GM18858 (cell line): ENCODE data around the gene BCCIP.

Experiments
- ATAC-seq: cut with Tn5 transposase; IDR thresholded peaks from one replicate; pipeline ENCODE4 v1.9.1; 2021; ENCODE audit not compliant: unreplicated experiment

BCCIP gene

DNA sequence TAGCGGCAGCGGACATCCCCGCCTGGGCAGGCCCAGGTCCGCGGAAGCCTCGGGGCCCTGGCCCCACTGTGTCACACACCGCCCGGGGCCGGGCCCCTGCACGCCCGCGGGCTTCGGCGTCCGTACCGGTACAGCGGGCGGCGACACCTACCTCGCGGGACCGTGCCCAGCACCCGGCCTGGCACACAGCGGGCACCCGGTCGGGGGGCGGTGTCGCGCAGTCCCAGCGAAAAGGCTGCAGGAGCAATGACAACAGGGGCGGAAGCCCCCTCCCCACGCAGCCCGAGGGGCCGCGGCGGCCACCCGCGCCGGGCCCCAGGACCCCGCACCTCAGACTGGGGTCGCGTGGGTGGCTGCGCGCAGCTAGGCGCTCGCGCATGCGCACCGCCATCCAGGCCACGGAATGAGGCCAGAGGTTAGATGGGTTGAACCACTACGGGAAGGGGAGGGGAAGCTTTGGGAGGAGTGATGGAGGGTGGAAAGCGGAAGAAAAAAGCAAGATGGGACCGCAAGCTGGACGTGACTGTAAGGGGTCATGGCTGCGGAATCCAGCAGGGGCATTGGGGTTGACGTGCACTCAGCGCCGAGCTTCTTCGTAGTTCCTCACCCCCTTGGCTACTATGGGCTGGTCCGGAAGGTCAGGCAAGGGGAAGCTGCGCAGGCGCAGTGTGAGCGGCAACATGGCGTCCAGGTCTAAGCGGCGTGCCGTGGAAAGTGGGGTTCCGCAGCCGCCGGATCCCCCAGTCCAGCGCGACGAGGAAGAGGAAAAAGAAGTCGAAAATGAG is at the start of gene BCCIP, which contains the start of gene UROS:
Gene BCCIP, plus strand, starts transcription at position 669 of the 785 bp plus-strand sequence. Its CDS starts 12 bp downstream, at position 681.
Gene UROS, minus strand, starts transcription at position 381 of the 785 bp plus-strand sequence. CDS start 6,759 bp downstream, outside the sequence.
- ATAC-seq: peak; percentile 70

DNA sequence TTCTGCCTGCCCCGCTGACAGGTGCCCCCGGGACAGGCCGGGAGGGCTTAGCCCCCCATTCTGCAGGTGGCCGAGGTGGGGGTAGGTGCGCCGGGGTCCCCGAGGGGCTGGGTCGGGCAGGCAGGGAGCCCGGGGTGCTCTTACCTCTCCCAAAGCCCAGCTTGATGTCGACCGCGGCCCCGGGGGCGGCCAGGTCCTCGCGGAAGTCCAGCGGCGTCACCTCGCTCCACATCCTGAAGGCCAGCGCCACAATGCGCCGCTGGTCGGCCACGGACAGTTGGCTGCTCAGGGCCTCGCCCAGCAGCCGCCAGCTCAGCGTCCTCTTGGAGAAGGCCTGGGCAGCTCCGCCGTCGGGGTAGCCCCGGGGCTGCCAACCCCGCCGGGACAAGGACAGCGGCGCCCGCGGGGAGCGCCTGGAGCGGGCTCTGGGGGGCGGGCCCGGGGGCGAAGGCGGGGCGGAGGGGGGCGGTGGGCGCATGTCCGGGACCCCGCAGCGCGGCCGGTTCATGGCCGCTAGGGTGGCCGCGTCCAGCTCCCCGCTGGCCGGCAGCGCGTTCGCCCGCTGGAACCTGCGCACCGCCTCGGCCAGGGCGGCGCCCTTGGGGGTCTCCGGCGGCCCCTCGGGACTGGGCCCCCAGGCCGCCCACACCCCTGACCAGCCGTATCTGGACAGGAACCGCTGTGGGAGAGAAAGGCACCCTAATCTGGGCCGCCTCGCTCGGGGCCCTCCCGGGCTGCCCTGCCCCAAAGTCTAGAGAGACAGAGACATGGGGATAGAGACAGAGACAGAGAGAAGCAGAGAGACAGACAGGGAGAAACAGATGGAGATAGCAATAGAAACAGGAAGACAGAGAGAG is 49.4 kb upstream of the BCCIP start:
- no peak for ATAC-seq

DNA sequence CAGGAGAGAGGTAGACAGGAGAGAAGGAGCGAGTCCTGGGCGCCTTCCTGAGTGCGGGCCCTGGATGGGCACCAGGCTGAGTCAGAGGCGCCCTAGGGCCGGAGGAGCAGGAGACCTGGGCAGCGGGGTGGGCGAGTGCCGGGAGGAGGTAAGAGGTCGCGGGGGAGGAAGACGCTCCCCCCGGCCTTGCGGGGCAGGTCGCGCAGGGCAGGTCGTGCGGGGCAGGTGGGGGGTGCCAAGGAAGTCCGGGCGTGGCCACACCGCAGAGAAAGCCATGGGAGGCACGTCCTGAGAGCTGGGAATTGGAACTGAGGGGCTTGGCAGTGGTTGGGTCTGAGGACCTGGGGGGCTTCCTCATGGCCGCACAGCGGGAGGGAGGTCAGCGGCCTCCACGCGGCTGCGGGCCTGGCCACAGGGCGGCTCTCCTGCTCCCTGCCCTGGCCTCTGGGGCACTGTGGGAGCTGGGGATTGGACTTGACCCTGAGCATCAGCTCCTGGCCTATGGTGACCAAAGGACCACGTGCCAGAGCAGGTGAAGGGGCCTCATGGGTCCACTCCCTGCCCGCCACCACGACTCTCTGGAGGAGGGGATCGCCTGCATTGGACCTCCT is 48.7 kb upstream of the BCCIP start:
- no peak for ATAC-seq

DNA sequence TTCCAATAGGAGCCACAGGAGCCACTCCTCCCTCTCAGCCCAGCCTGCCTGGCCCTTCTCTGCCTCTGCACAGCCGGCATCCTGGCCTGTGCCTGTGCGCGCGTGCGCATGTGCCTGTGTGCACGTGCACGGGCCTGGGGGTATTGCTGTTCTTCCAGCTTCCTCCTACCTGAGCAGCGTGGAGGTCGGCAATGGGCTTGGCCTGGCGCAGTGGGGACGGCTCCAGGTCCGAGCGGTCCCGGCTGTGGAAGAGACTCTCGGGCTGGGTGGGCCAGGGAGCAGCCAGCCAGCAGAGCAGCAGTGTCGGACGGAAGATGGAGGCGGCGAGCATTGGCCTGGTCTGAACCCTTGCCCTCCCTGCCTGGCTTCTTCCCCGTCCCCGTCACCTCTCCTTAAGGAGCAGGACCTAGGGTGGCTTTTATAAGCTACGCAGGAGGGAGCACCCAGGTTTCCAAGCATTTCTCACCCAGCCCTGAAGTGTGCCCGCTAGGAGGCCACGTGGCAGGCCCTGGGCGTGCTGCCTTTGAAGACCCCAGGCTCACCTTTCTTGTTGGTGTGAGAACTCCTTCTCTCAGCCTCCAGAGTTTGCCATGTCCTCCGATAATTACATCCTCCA is 47.7 kb upstream of the BCCIP start, which contains the start of gene MMP21:
Gene MMP21, minus strand, starts transcription at position 331 of the 616 bp plus-strand sequence. Its CDS starts 0 bp downstream, at position 331.
- ATAC-seq: no peak

DNA sequence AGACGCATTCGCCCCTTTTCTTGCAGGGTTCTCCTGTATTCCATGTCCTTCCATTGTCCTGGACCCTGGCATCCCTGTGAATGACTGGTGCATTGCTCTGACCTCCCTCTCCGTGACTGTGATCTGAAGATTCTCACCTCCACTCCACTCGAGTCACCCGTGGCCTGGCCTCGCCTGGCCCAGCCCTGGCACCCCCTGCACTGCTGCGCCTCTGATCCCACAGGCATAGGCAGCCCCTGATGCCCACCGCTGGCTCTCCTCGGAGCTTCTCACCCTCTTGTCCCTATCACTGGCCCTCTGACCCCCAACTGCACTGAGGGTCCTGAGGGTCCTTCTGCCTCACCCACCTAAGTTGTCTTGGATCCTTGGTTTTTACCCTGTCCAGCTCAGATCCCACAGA is 45.5 kb upstream of the BCCIP start:
- ATAC-seq: no peak

DNA sequence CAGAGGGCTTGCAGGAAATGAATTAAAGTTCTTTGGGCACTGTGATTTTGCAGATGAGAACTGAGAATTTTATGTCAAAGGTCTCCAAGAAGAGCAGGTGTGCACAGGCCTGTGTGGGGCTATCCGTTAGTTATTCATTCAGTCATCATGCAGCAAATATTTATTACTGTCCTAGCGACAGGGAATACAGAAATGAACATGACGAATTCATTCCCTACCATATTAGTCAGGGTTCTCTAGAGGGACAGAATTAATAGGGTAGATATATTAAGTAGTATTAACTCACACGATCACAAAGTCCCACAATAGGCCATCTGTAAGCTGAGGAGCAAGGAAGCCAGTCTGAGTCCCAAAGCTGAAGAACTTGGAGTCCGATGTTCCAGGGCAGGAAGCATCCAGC is 44.8 kb upstream of the BCCIP start:
- no peak for ATAC-seq

DNA sequence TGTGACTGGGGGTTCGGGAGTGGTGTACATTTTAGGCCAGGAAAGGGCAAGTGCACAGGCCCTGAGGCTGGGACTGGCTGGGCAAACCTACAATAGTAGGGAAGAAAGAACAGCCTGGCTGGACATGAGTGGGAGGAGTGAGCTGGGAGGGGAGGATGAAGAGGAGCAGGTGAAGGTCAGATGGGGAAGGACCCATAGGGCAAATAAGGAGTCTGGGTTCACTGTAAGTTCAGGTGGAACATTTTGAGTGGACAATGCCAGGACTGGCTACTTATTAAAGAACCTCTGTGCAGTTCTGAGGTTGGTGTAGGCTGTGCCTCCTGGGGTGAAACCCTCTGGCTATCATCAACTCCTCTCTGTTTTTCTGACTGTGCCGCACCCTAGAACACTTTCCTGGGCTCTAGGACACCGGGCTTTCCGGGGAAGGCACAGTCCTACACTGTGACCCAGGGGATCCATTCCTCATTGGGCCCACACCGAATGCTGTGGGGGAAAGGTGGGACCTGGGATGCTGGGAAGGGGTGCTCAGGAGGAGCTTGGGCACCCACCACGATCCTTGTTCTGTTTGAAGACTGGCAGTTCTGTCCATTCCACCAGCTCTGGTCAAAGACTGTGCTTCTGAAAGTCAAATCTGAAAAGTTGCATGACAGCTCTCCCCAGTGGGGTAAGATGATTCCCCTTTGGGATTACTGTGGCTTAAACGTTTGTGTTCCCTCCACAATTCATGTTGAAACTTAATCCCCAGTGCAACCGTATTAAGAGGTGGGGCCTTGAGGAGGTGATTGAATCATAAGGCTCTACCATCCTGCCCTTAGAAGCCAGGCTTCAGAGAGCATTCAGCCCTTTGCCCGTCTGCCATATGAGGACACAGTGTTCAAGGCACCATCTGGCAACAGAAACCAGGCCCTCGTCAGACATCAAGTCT is 43.7 kb upstream of the BCCIP start:
- ATAC-seq: no peak

DNA sequence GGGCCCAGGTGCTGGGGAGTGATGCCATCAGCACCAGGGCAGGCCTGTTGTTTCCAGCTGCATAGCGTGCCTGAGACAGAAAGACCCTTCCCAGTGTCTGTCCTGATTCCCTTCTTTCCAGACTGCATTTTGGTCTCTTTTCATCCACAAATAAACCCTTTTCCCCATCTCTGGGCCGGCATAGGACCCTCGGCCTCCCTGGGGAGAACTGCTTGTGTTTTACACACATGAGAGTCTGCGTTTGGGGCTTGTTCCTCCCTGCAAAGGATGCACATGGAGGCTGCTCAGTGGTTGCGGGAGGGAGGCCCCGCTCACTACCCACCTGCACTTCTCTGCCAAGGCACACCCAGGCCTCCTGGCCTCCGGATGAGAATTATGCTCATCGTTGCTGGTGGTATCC is 42.0 kb upstream of the BCCIP start:
- ATAC-seq: no peak

DNA sequence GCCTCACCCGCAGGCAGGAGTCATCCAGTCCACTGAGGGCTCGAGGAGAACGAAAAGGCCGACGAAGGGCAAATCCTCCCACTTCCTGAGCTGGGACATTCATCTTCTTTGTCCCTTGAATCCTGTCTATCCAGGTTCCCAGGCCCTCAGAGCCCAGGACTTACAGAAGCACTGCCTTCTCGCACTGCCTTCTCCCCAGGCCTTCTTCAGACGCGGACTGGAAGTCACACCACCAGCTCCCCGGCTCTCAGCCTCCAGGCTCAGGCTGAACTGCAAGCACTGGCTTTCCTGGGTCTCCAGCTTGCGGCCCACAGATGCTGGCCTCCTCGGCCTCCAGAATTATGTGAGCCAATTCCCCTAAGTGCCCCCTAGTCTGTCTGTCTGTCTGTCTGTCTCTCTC is 41.3 kb upstream of the BCCIP start:
- ATAC-seq: no peak

DNA sequence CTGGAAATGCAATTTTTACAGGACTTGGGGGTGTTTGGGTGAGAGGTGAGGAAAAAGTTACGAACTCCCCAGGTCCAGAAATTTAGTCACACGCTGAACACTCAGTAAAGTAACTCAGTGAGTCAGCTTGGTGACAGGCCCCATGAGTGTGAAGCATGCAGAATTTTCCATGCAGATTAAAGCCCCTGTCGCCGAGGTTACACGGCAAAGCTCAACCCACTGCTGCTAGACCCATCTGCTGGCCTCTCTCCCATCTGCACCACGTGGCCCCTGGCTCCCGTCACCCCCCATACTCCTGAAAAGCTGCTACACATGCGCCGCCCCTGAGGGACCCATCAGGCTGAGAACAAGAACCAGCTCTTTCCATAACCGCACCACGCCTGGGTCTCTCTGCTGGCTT is 40.7 kb upstream of the BCCIP start:
- ATAC-seq: no peak

DNA sequence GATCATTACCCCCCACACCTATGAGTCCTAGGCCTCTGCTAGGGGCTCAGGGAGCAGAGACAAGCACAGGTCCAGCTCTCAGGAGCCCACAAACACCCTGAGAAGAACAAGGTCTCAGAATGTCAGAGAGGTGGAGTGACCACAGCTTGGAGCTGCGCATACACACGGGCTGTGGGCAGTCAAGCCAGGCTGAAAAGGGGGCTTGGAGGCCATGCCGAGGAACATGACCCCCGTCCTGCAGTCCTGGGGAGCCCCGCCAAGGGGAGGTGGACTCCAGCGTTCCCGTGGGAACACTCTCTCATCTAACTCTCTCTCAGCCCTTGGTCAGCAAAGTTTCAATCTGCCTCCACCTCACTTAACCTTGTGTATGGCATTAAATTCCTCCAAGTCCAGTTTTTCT is 39.9 kb upstream of the BCCIP start:
- no peak for ATAC-seq

DNA sequence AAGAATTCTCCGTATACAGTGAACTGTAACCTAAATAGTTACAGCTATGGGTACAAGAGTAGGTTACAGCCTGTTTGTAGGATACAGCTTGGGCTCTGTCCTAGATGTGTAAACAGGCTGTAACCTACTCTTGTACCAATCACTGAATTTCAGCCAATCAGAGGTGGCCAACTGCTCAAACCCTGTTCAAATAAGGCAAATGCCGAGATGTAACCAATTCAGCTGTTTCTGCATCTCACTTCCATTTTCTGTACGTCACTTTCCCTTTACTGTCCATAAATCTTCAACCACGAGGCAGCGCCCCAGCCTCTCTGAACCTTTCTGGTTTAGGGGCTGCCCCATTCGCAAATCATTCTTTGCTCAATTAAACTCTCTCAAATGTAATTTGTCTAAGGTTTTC is 39.4 kb upstream of the BCCIP start:
- peak; percentile 70 for ATAC-seq

DNA sequence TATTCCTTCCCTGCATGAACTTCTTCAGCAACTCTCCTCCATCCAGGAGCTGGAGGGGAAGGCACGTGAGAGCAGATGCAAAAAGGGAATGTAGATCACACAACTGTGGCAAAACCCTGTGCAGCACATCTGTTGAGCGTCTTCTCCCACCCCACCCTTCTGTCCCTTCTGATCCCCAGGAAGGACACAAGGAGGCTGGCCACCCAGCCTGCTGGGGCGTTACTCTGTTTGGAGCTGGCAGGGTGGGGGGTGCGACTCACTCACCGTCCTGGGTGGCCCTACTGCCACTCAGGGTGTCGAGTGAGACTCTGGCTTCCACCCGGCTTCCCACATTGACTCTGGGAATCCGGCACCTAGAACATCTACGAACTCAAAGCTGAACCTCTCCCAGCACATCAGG is 37.6 kb upstream of the BCCIP start:
- ATAC-seq: no peak

DNA sequence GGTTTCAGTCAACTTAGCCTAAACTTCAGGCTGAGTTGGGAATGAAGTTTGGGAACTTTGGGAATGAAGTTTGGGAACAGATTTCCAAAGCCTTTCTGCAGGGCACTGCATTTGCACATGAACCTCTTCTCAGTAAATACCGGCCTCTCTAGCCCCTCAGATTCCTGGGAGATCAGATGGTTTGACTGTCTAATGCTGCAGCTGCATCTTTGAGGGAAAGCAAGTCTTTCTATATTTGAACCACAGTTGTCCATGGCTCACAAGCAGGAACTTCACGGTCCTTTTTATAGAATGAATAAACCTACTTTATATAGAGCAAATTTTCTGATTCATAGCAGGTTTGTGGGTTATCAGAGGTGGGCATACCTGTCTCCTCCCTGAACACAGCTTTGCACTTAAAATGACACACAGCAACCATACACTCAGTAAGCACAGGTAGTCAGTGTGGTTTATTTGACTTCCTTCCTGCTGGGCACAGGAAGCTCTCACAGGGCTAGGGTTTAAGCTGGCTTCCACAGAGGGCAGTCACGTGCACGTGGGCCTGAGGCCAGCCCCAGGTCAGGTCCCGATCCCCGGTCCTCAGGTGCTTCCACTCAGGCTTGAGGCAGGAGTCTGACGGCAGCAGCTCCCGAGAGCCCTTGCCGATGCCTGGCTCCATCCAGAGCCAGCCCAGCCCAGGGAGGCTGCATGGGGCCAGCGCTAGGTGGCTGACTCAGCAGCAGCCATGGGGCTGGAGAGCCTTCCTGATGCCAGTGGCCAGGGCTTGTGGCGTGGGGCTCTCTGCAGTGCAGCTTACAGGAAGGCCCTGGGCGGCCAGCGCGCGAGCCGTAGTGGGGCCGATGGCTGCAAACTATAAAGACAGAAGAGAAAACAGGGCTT is 35.0 kb upstream of the BCCIP start:
- ATAC-seq: no peak

DNA sequence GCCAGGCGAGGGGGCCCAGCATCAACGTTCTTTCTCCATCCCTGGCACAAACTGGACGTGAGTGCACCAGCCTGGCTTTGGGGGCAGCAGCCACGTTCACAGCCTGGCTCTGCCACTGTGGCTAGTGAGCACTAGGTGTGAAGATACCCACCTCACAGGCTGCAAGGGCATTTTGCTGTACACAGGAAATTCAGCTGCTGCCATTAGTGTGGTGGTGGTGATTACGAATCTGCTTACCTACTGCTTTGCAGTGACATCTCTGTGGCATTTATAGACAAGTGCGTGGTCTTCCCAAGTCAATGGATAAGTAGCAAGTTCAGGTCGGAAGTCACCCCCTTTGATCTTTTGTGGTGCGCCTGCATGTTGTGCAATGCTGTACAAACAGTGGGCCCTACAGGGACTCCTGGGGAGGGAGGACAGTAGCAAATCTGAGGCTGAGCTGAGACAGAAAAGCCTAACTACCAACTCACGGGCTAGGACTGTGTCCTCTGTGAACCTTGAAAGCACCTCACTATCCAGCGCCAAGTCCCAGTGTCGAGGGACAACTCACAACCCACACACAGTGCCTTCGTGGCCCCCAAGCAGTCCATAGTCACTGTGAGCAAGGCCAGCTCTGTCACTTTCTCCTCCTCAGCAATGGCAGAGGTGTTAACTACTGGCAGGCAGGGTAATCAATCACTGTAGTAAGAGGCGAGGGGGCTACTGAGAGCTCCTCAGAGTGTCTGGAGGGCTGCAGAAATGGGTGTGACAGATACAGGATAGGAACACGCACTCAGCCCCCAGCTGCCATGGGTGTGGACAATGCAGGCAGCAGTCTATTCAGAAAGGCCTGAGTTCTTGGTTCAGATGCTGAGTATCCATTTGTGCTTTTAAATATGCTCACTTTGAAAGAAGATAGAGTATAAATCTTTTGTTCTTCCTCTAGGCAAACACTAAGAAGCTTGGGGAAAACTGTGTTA is 30.7 kb upstream of the BCCIP start:
- no peak for ATAC-seq

DNA sequence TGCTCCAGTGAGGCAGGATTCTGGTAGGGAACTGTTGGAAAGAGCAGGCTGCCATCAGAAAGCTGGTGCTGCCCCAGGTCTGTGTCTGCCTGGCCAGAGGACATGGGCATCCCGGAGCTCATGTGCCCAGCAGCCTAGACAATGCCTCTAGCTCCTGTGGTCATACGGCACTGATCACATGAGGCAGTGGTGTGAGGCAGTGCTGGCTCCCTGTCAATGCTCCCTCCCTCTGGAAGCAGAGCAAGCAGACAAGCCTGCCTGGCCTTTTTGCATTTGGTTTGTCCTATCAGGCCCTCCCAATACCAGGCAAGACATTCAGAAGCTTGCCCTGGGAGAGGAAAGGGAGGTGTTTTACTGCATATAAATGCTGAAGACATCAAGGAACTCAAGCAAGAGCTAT is 28.2 kb upstream of the BCCIP start:
- ATAC-seq: no peak

DNA sequence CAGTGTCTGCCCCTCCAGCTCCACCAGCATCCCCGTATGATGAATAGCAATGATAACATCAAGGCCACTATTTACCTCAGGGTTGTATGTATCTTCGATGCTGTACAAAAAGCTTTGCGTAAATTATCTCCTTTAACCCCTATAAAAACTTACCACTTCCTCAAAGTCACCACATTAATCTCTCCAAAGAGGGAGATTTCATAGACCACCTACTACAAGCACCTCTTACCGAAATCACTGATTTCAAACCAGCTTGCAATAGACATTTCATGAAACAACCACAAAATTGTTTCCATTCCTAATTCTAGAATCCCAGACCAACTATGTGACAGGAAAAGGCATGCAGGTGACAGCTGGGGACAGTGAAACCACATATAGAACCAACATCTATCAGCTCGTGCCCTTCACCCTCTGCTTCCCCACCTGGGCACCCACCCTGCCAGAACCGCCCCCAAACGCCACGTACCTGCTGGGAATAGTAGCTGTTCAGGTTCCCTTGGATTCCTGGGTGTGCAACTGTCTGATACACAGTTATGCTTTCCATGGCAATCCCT is 27.6 kb upstream of the BCCIP start:
- ATAC-seq: no peak

DNA sequence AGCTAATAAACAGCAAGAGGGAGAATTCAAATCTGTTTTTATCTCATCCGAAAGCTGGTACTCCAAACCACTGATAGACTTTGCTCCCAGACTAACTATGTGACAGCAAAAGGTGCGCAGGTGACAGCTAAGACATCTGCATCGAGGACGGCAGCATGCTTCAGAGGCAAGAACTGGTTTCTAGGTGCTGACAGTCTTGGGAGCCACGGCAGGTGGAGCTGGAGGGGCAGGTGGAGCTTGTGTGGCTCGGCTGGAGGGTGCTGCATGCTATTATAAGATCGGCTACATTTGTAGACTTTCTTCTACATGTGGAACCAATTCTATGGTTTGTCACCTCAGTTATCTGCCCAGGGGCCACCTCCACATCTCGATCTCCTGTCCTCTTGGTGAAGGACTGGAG is 25.9 kb upstream of the BCCIP start:
- no peak for ATAC-seq
